T-helper 17 cell (primary cell): ENCODE data around the gene C2orf74. TPM values are rescaled to one million over a fixed set of nuclear protein-coding genes. Genes with fewer than 3 reads are reported as not detected.
"Not testable (repeated sequence)": the region's sequence is repeated elsewhere in the genome, so short reads cannot be mapped to it uniquely, and the experiment has no call there.

Experiments
- ATAC-seq: fragments of 150-1000 bp; cut with Tn5 transposase; 2 replicates; pipeline ENCODE4 v1.10.0; 2021; ENCODE audit warnings: mild to moderate bottlenecking, moderate library complexity
- DNase-seq, 3 donors: peaks; one replicate each; pipeline versions ENCODE4 v3.0.0 to v3.0.0-alpha.2; 2020 to 2021
- H3K9me3 ChIP-seq: one replicate; pipeline ENCODE4 v1.7.0; 2013; ENCODE audit warnings: low read length, mild to moderate bottlenecking; ENCODE audit not compliant: control insufficient read depth, poor library complexity, severe bottlenecking
- H3K27ac Mint-ChIP-seq: one replicate; pipeline ENCODE4 v1.8.0; 2022; ENCODE audit warnings: mild to moderate bottlenecking, moderate library complexity, mixed read lengths
- H3K27me3 Mint-ChIP-seq: one replicate; pipeline ENCODE4 v1.8.0; 2022; ENCODE audit warnings: mixed read lengths
- H3K36me3 Mint-ChIP-seq: one replicate; pipeline ENCODE4 v1.8.0; 2022; ENCODE audit warnings: low read depth, mixed read lengths
- H3K4me1 Mint-ChIP-seq: one replicate; pipeline ENCODE4 v1.8.0; 2022; ENCODE audit warnings: mild to moderate bottlenecking, mixed read lengths
- H3K4me3 Mint-ChIP-seq: one replicate; pipeline ENCODE4 v1.8.0; 2022; ENCODE audit warnings: mild to moderate bottlenecking, moderate library complexity, mixed read lengths
- total RNA-seq, 4 donors: library from RNA in 2 of 4; stranded (reverse) in 2 of 4; gene quantifications; one replicate each; pipeline ENCODE4 v1.2.3 and lab custom pipeline; 2022 to 2026

Gene C2orf74
- total RNA-seq = 1 to 10 TPM; 3.9 to 4.9 TPM
- total RNA-seq (lab: John Stamatoyannopoulos, UW) = 0.23 to 2.0 reads per million in 2 donors

DNA sequence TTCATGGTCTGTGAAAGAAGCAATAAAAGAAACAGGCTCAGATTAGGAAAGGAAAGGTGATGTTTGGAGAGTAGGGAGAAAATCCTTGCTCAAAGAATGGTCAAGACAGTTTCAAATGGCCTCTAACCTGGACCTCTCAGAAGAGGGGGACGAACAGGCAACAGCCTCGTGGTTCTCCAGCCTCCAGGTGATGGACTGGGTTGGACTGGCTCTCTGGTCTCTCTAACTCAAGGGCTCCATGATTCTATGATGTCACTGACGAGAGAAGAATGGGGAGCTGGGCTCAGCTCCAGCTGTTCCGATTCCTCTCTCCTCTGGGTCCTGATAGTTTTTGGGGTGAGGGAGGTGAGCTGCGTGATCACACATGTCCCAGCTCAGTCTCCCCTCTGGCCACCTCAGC is at the start of gene C2orf74:
Gene C2orf74, plus strand, starts transcription at position 301 of the 400 bp plus-strand sequence. CDS start 327 bp downstream, outside the sequence.
- Mint-ChIP-seq H3K4me3 (no peak within 1 kb of the TSS), H3K27ac (no peak within 1 kb of the TSS), H3K27me3 (no peaks in the 10 kb centered on the region), H3K36me3 (peaks cover 22% of the 10 kb centered on the region), H3K4me1 (peaks cover 5% of the 10 kb centered on the region)
- ATAC-seq (no peak), DNase-seq (no peak)
- H3K9me3 ChIP-seq = no peaks in the 10 kb centered on the region

DNA sequence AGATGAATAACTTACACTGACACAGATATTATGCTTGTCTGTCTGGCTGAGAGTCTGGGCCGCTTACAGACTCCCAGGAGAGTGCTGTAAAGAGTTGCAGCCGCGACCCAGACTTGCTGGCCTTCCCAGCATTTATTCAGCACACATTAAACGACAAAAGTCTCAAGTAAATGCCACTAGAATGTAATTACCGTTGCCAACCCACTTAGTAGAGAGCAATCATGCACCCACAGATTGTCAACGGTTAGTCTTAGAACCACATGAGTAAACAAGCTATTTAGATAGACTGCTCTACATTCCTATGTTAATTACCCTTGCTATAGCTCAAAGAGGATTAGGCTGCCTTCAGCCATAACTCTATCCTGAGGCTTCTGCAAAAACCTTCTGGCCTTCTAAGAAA is 47.8 kb upstream of the C2orf74 start:
- H3K9me3 ChIP-seq = no peaks in the 10 kb centered on the region
- no peak overlapping the region for H3K27ac Mint-ChIP-seq
- ATAC-seq = no peak
- H3K36me3 Mint-ChIP-seq = peaks cover 5% of the 10 kb centered on the region
- H3K27me3 Mint-ChIP-seq = no peaks in the 10 kb centered on the region
- no peaks in the 10 kb centered on the region for H3K4me1 Mint-ChIP-seq
- no peak overlapping the region for H3K4me3 Mint-ChIP-seq
- no peak for DNase-seq

DNA sequence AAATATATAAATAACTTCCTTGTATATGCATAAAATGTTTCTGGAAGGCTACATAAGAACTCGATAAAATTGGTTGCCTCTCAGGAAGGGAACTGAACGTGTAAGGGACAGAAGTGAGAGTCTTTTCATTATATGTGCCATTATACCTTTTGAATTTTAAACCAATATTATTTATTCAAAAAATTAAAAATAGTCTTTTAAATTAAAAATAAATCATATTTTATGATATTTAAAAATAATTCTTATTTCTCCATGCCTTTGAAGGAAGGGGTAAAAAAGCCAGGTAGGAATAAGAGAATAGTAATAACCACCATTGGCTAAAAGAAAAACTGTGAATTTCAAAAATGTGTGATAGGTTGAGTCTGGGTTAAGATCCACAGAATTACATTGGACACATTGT is 45.7 kb upstream of the C2orf74 start:
- H3K36me3 Mint-ChIP-seq = peaks cover 7% of the 10 kb centered on the region
- no peak overlapping the region for H3K27ac Mint-ChIP-seq
- DNase-seq (no peak), ATAC-seq (no peak)
- H3K27me3 Mint-ChIP-seq = no peaks in the 10 kb centered on the region
- no peaks in the 10 kb centered on the region for H3K4me1 Mint-ChIP-seq
- no peak overlapping the region for H3K4me3 Mint-ChIP-seq
- no peaks in the 10 kb centered on the region for H3K9me3 ChIP-seq

DNA sequence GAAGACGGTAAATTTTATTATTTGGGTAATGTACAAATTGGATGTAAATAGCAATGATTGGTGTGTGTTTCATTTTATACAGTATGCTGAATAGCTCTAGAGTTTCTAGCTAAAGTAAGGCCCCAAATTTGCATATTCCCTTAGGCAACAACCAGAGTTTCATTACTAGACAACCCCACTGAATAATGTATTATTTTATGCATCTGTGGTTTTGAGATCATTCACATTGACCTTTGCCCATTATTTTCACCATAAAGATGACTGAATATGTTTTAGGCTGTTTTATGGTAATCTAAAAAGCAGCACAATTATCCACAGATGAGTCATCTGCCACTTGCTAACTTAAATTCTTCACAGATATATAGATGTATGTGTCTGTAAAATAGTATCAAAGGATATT is 44.5 kb upstream of the C2orf74 start:
- no peak for ATAC-seq
- peaks cover 7% of the 10 kb centered on the region for H3K36me3 Mint-ChIP-seq
- no peak overlapping the region for H3K4me3 Mint-ChIP-seq
- no peaks in the 10 kb centered on the region for H3K27me3 Mint-ChIP-seq
- no peaks in the 10 kb centered on the region for H3K9me3 ChIP-seq
- no peaks in the 10 kb centered on the region for H3K4me1 Mint-ChIP-seq
- no peak overlapping the region for H3K27ac Mint-ChIP-seq
- no peak for DNase-seq

DNA sequence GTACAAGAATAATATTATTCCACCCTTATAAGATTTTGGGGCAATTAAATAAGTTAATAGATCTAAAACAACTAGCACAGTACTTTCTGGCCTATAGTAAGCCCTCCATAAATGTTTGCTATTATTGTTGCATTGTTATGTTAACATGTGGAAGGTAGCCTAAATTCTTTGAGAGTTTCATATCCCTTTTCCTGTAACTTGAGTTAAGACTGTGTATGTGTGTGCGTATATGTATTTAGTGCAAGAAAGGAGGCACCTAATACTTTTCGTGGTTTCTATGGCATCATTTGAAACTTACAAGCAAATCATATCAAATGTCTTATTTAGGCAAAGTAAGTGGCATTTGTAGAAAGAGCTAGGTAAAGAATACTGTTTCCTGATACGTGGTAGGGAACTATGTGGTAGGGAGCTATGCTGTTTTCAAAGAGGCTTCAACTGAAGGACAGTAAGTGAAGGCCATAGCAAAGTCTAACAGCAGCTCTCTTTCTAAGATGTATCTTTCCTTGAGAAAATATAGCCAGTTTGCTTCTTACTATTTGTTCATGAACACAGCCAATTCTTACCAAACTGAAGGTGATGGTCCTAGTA is 36.8 kb upstream of the C2orf74 start:
- peaks cover 6% of the 10 kb centered on the region for H3K36me3 Mint-ChIP-seq
- no peak overlapping the region for H3K27ac Mint-ChIP-seq
- no peaks in the 10 kb centered on the region for H3K4me1 Mint-ChIP-seq
- no peaks in the 10 kb centered on the region for H3K27me3 Mint-ChIP-seq
- H3K9me3 ChIP-seq = no peaks in the 10 kb centered on the region
- H3K4me3 Mint-ChIP-seq = no peak overlapping the region
- DNase-seq (no peak), ATAC-seq (no peak)

DNA sequence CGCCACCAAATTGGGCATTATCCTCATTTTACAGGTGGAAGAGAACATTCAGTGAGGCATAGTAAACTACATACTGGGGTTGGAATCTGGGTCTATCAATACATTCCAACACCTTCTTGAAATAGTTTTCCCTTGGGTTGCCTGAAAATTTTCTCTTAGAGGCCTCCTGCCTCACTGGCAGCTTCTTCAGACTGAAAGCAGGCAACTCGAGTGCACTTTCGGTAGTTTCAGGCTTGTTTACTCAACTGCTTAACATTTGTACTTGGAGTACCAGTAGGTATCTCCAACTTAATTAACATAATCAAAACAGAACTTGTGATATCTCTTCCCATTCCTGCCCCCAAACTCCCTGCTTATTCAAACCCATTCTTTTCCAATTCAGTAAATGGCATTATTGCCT is 36.2 kb upstream of the C2orf74 start:
- no peaks in the 10 kb centered on the region for H3K4me1 Mint-ChIP-seq
- no peak overlapping the region for H3K4me3 Mint-ChIP-seq
- DNase-seq (no peak), ATAC-seq (no peak)
- H3K27ac Mint-ChIP-seq = no peak overlapping the region
- H3K36me3 Mint-ChIP-seq = peaks cover 5% of the 10 kb centered on the region
- H3K9me3 ChIP-seq = no peaks in the 10 kb centered on the region
- H3K27me3 Mint-ChIP-seq = no peaks in the 10 kb centered on the region

DNA sequence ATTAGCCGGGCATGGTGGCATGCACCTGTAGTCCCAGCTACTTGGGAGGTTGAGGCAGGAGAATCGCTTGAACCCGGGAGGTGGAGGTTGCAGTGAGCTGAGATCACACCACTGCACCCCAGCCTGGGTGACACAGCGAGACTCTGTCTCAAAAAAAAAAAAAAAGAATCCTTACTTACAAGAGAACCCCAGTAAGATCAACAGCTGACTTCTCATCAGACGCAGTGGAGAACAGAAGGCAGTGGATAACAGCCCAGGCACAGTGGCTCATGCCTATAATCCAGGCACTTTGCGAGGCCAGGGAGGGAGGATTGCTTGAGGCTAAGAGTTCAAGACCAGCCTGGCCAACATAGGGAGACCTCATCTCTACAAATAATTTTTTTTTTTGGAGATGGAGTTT is 33.9 kb upstream of the C2orf74 start:
- not testable (repeated sequence) for H3K4me3 Mint-ChIP-seq, DNase-seq, H3K27me3 Mint-ChIP-seq, H3K27ac Mint-ChIP-seq, ATAC-seq, H3K4me1 Mint-ChIP-seq, H3K36me3 Mint-ChIP-seq, H3K9me3 ChIP-seq

DNA sequence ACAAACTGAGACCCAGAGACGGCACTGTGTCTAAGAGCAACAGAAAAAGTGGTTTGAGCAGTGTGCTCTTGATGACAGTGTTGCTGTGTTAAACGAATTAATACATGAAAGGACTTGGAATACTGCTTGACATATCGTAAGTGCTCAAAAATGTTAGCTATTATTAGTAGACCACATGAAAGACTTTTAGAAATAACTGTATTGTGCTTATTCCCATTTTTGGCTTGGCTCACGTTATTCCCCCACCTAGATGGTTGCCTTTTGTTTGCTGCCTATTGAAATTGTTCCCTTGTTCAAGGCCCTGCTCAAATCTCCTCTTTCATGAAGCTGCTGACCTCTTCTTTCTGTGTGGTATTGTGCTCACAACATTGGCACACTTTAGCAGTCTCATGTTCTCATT is 27.8 kb upstream of the C2orf74 start:
- Mint-ChIP-seq H3K27me3 (no peaks in the 10 kb centered on the region), H3K4me3 (no peak overlapping the region), H3K27ac (no peak overlapping the region), H3K4me1 (peaks cover 2% of the 10 kb centered on the region), H3K36me3 (peaks cover 2% of the 10 kb centered on the region)
- ATAC-seq (no peak), DNase-seq (no peak)
- no peaks in the 10 kb centered on the region for H3K9me3 ChIP-seq

DNA sequence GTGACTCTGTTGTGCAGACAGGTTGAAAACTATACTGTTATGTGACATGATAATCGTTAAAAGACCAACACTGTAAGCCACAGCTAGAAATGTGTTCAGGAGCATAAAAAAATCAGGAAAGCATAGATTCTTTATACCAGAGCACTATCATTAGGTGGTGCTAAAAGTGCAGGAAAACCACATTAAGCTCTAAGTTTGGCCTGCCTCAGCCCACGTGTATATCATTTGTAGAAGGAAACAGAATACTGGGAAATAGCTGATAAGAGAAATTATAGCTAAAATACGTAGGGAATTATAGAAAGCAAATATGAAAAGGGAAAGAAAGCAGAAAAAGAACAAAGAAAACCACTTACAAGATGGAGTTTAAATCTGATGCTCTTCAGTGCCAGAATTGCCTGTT is 26.5 kb upstream of the C2orf74 start:
- Mint-ChIP-seq H3K4me3 (no peak overlapping the region), H3K4me1 (peaks cover 2% of the 10 kb centered on the region), H3K27me3 (no peaks in the 10 kb centered on the region), H3K27ac (no peak overlapping the region), H3K36me3 (no peaks in the 10 kb centered on the region)
- DNase-seq (no peak), ATAC-seq (no peak)
- no peaks in the 10 kb centered on the region for H3K9me3 ChIP-seq

DNA sequence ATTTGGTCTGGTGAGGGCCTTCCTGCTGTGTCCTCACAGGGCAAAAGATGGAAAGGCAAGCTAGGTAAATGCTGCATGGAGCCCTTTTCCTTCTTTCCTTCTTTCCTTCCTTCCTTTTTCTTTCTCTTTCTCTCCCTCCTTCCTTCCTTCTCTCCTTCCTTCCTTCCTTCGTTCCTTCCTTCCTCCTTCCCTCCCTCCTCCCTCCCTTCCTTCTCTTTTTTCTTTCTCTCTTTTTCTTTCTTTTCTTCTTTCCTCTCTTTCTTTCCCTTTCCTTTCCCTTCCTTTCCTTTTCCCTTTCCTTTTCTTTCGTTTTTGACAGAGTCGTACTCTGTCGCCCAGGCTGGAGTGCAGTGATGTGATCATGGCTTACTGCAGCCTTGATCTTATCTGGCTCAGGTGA is 23.1 kb upstream of the C2orf74 start:
- ATAC-seq = no peak
- H3K27ac Mint-ChIP-seq = no peak overlapping the region
- no peaks in the 10 kb centered on the region for H3K27me3 Mint-ChIP-seq

DNA sequence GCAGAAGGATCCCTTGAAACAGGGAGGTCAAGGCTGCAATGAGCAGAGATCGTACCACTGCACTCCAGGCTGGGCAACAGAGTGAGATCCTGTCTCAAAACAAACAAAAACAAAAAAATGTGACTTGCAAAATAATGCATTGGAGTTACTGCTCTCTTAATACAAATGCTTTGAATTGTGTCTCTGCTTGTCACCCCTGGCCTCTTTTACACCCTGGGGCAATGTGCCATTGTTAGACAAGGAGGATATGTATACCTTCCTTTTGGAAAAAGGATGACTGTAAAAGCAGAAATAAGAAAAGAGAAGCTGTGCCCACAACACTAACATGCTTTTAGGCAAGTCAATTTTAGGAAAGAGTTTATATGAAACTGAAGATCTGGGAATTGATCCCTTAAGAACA is 20.8 kb upstream of the C2orf74 start:
- no peaks in the 10 kb centered on the region for H3K27me3 Mint-ChIP-seq
- no peaks in the 10 kb centered on the region for H3K9me3 ChIP-seq
- H3K4me3 Mint-ChIP-seq = no peak overlapping the region
- no peaks in the 10 kb centered on the region for H3K36me3 Mint-ChIP-seq
- H3K4me1 Mint-ChIP-seq = peaks cover 4% of the 10 kb centered on the region
- no peak overlapping the region for H3K27ac Mint-ChIP-seq
- ATAC-seq (no peak), DNase-seq (no peak)

More for the DNA sequence above, 23.1 kb upstream of the C2orf74 start:
- DNase-seq = no peak
- no peaks in the 10 kb centered on the region for H3K9me3 ChIP-seq
- H3K4me1 Mint-ChIP-seq = peaks cover 2% of the 10 kb centered on the region
- H3K4me3 Mint-ChIP-seq = no peak overlapping the region
- H3K36me3 Mint-ChIP-seq = no peaks in the 10 kb centered on the region

DNA sequence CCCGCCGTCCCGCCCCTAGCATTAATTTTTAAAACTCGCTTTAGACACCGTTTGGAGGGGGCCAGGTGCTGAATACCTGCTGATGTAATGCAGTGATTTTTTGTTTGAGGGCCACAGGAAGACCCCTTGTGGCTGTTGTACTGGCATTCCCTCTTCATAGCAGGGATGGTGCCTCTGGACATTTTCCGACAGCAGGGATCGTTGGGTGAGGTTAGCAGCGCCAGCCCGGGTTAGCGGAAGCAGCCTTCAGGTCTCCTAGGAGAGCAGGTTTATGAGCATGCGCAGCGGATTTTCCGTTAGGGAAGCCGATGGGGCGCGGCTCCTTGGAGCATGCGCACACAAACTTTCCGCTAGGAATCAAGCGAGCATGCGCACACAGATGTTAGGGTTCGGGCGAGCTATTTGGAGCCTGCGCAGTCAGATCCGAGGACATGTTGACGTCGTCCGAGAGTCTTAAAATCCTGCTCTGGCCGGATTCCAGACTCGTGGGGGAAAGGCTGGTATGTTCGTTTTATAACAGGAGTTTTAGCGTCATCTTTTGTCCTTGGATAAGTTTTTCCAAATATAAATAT is 17.2 kb upstream of the C2orf74 start:
- peaks cover 3% of the 10 kb centered on the region for H3K36me3 Mint-ChIP-seq
- no peaks in the 10 kb centered on the region for H3K27me3 Mint-ChIP-seq
- H3K4me1 Mint-ChIP-seq = peaks cover 6% of the 10 kb centered on the region
- ATAC-seq (peak; percentile 91), DNase-seq (peak; percentile 78 to 88 (median 84))
- H3K27ac Mint-ChIP-seq = peak overlapping the region; percentile 91
- H3K4me3 Mint-ChIP-seq = peak overlapping the region; percentile 97
- no peaks in the 10 kb centered on the region for H3K9me3 ChIP-seq

DNA sequence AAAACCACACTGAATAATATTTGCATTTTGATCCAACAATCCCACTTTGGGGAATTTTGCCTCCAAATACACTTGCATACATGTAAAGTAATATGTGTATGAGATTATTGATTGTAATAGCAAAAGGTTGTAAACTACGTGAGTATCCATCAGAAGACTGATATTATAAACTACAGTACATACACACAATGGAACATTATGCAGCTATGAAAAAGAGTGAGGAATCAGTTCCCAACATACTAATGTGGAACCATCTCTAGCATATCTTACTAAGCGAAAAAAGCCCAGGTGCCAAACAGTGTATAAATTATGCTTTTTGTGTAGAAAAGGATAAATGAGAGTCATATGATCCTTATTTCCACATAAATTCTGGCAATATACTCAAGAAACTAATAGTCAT is 16.0 kb upstream of the C2orf74 start:
- DNase-seq (no peak), ATAC-seq (no peak)
- Mint-ChIP-seq H3K36me3 (peaks cover 4% of the 10 kb centered on the region), H3K4me1 (peaks cover 9% of the 10 kb centered on the region), H3K27ac (no peak overlapping the region), H3K4me3 (no peak overlapping the region), H3K27me3 (no peaks in the 10 kb centered on the region)
- no peaks in the 10 kb centered on the region for H3K9me3 ChIP-seq

DNA sequence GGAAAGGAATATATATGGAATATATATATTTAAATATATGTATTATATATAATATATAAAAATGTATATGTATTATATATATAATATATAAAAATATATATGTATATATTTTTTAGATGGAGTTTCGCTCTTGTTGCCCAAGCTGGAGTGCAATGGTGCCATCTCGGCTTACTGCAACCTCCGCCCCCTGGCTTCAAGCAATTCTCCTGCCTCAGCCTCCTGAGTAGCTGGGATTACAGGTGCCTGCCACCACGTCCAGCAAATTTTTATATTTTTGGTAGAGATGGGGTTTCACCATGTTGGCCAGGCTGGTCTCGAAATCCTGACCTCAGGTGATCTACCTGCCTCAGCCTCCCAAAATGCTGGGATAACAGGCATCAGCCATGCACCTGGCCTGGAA is 13.9 kb upstream of the C2orf74 start:
- not testable (repeated sequence) for H3K36me3 Mint-ChIP-seq, ATAC-seq, H3K9me3 ChIP-seq, DNase-seq, H3K27ac Mint-ChIP-seq, H3K27me3 Mint-ChIP-seq, H3K4me3 Mint-ChIP-seq
- peaks cover 11% of the 10 kb centered on the region for H3K4me1 Mint-ChIP-seq
